Measurements from ENCODE around the gene PSMD8.

Gene PSMD8

DNA sequence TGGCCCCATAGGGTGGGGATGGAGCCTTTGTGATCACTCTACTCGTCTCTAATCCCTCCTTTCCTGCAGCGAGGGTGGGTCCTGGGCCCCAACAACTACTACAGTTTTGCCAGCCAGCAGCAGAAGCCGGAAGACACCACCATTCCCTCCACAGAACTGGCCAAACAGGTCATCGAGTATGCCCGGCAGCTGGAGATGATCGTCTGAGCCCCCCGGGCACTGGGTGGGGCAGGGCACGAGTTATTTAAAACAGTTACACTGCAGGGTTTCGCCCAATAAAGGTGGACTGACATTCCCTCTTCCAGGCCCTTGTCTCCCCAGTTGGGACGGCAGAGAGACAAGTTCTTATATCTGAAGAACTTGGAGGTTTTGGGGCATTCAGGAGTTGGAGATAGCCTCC, 8.8 kb downstream of the PSMD8 start:
- H3K4me3 ChIP-seq (ENCODE audit: low read length) = no peak overlapping the region
- peaks cover 53% of the 10 kb centered on the region for H3K36me3 ChIP-seq (ENCODE audit: insufficient read depth, low read depth, low read length)
- H3K27ac ChIP-seq (ENCODE audit: low read length) = no peak overlapping the region
- H3K9ac ChIP-seq (ENCODE audit: low read depth, low read length) = no peak overlapping the region
- H3K4me1 ChIP-seq (ENCODE audit: insufficient read depth, low read length) = no peaks in the 10 kb centered on the region
- H3K27me3 ChIP-seq (ENCODE audit: insufficient read depth, low read length) = peaks cover 7% of the 10 kb centered on the region; the same call in 1 of the 2 replicates
- H3K9me3 ChIP-seq (ENCODE audit: insufficient read depth, low read depth, low read length) = no peaks in the 10 kb centered on the region

- H3K9me3 ChIP-seq (ENCODE audit: insufficient read depth, low read depth, low read length) = no peaks in the 10 kb centered on the region
- no peak overlapping the region for H3K9ac ChIP-seq (ENCODE audit: low read depth, low read length)
- H3K4me1 ChIP-seq (ENCODE audit: insufficient read depth, low read length) = no peaks in the 10 kb centered on the region
- no peak overlapping the region for H3K4me3 ChIP-seq (ENCODE audit: low read length)
- peaks cover 52% of the 10 kb centered on the region for H3K36me3 ChIP-seq (ENCODE audit: insufficient read depth, low read depth, low read length)
- peaks cover 7% of the 10 kb centered on the region; the same call in 1 of the 2 replicates for H3K27me3 ChIP-seq (ENCODE audit: insufficient read depth, low read length)
- H3K27ac ChIP-seq (ENCODE audit: low read length) = no peak overlapping the region
Measured at GRCh38 chr19:38383743-38384142, 9.4 kb downstream of the PSMD8 start.

DNA sequence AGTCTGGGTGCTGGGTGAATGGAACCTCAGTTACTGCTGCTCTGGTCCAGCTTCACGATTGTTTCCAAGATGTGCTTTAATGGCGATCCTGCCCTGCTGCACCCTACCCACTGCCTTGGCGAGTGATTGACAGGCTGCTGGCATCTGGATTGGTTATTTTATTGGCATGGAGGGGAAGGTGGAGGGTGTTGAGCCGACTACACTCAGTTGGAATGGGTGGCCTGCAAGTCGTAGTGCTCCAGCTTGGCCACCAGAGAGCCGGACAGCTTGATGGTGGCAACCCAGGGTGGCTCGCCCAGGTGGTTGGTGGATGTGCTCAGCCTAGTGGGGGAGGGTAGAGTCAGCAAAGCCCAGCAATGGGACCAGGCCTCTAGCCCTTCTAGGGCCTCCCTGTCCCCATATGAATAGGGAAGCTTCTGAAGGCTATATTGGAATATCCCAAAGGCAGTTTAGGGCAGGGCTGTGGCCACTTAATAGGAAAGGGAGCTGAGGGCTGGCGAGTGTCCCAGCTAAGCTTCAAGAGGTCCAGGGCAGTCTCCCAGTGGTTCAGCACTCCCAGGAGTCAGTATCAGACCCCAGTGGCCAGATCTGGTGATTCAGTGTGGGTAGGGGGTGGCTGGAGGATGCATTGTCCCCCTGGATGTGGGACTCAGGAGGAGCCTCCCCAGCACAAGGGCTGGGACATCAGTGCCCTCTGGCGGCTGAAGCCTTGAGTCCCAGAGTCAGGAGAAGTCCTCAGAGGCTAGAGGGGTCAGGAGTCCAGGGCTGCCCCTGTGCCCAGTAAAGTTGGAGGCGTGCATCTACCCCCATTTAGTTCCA, 10.0 kb downstream of the PSMD8 start:
- Histone ChIP-seq H3K9ac (ENCODE audit: low read depth, low read length) (no peak overlapping the region), H3K27me3 (ENCODE audit: insufficient read depth, low read length) (peaks cover 7% of the 10 kb centered on the region; the same call in 1 of the 2 replicates), H3K9me3 (ENCODE audit: insufficient read depth, low read depth, low read length) (no peaks in the 10 kb centered on the region), H3K4me1 (ENCODE audit: insufficient read depth, low read length) (no peaks in the 10 kb centered on the region), H3K4me3 (ENCODE audit: low read length) (no peak overlapping the region), H3K27ac (ENCODE audit: low read length) (no peak overlapping the region), H3K36me3 (ENCODE audit: insufficient read depth, low read depth, low read length) (peaks cover 45% of the 10 kb centered on the region)

DNA sequence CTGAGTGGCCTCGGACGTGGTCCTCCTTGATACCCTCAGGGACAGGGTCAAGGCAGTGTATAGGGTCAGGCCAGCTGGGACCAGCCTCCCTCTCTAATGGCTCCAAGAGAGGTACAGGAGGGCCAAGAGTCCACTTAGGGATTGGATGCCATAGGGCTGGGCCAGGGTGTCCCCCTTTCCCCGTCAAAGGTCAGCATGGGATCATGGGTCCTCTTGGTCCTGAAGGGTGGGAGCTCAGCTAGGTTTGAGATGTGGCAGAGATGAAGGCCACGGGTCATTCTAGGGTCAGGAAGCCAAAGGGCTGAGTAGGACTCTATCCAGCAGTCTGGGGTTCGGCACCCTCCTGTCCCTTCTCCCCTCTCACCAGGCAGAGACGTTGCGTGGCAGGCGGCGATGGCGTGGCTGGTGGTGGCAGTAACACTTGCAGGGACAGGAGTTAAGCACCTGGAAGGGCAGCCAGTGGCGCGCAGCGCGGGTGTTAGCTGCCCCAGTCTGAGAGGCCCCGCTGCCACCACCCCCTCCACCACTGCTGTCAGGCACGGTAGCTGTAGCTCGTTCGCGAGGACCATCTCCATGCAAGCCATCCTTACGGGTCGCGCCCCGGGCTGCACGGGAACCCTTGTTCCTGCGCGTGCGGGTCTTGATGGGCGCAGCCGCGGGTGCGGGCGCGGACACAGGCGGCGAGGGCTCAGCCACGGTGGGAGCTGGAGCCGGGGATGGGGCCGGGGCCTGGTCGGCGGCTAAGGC, 10.9 kb downstream of the PSMD8 start:
- Histone ChIP-seq H3K27me3 (ENCODE audit: insufficient read depth, low read length) (peaks cover 7% of the 10 kb centered on the region; the same call in 1 of the 2 replicates), H3K27ac (ENCODE audit: low read length) (no peak overlapping the region), H3K9ac (ENCODE audit: low read depth, low read length) (no peak overlapping the region), H3K9me3 (ENCODE audit: insufficient read depth, low read depth, low read length) (no peaks in the 10 kb centered on the region), H3K36me3 (ENCODE audit: insufficient read depth, low read depth, low read length) (peaks cover 39% of the 10 kb centered on the region), H3K4me3 (ENCODE audit: low read length) (no peak overlapping the region), H3K4me1 (ENCODE audit: insufficient read depth, low read length) (peaks cover 4% of the 10 kb centered on the region; the same call in 1 of the 2 replicates)

GRCh38 chr19:38385804-38386257, 11.5 kb downstream of the PSMD8 start:
- Histone ChIP-seq H3K27ac (ENCODE audit: low read length) (no peak overlapping the region), H3K27me3 (ENCODE audit: insufficient read depth, low read length) (peaks cover 7% of the 10 kb centered on the region; the same call in 1 of the 2 replicates), H3K36me3 (ENCODE audit: insufficient read depth, low read depth, low read length) (peaks cover 33% of the 10 kb centered on the region), H3K9me3 (ENCODE audit: insufficient read depth, low read depth, low read length) (no peaks in the 10 kb centered on the region), H3K4me1 (ENCODE audit: insufficient read depth, low read length) (peaks cover 6% of the 10 kb centered on the region; the same call in 1 of the 2 replicates), H3K9ac (ENCODE audit: low read depth, low read length) (no peak overlapping the region), H3K4me3 (ENCODE audit: low read length) (no peak overlapping the region)

- peak overlapping the region; percentile 99; the same call in 1 of the 2 replicates for H3K4me3 ChIP-seq (ENCODE audit: low read length)
- peaks cover 7% of the 10 kb centered on the region; the same call in 1 of the 2 replicates for H3K27me3 ChIP-seq (ENCODE audit: insufficient read depth, low read length)
- H3K9me3 ChIP-seq (ENCODE audit: insufficient read depth, low read depth, low read length) = no peaks in the 10 kb centered on the region
- peaks cover 7% of the 10 kb centered on the region; the same call in 1 of the 2 replicates for H3K4me1 ChIP-seq (ENCODE audit: insufficient read depth, low read length)
- H3K9ac ChIP-seq (ENCODE audit: low read depth, low read length) = no peak overlapping the region
- no peak overlapping the region for H3K27ac ChIP-seq (ENCODE audit: low read length)
- peaks cover 27% of the 10 kb centered on the region for H3K36me3 ChIP-seq (ENCODE audit: insufficient read depth, low read depth, low read length)
Measured at GRCh38 chr19:38386300-38386970, 12.1 kb downstream of the PSMD8 start.

DNA sequence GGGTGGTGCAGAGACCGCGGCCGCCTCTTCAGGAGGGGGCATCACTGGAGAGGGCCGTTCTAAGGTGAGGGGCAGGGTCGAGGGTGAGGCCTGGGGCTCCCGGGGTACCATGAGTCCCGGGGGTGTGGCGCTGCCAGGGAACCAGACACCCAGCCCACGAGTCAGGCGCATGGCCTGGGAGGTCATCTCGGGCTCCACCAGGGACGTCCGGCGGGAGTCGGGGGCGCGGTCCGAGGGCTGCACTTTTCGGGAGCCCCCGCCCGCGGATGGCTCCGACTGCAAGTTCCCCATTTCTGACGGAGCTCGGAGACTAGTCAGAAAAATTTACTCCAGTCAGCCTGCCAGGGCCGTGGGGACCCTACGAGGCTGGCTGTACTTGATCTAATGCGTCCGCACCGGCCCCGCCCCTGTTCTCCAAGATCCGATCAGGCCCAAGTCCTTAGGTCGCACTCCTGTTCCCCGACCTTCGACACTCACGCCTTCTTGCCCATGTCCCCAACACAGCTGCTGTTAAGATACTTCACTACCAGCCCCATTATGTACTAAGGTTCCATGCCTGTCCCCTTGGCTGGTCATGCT, 12.7 kb downstream of the PSMD8 start:
- no peaks in the 10 kb centered on the region for H3K9me3 ChIP-seq (ENCODE audit: insufficient read depth, low read depth, low read length)
- H3K36me3 ChIP-seq (ENCODE audit: insufficient read depth, low read depth, low read length) = peaks cover 27% of the 10 kb centered on the region; the same call in 1 of the 2 replicates
- H3K27me3 ChIP-seq (ENCODE audit: insufficient read depth, low read length) = peaks cover 7% of the 10 kb centered on the region; the same call in 1 of the 2 replicates
- H3K27ac ChIP-seq (ENCODE audit: low read length) = no peak overlapping the region
- no peak overlapping the region; the same call in 1 of the 2 replicates for H3K9ac ChIP-seq (ENCODE audit: low read depth, low read length)
- peaks cover 12% of the 10 kb centered on the region; the same call in 1 of the 2 replicates for H3K4me1 ChIP-seq (ENCODE audit: insufficient read depth, low read length)
- H3K4me3 ChIP-seq (ENCODE audit: low read length) = peak overlapping the region; percentile 99; the same call in 1 of the 2 replicates

DNA sequence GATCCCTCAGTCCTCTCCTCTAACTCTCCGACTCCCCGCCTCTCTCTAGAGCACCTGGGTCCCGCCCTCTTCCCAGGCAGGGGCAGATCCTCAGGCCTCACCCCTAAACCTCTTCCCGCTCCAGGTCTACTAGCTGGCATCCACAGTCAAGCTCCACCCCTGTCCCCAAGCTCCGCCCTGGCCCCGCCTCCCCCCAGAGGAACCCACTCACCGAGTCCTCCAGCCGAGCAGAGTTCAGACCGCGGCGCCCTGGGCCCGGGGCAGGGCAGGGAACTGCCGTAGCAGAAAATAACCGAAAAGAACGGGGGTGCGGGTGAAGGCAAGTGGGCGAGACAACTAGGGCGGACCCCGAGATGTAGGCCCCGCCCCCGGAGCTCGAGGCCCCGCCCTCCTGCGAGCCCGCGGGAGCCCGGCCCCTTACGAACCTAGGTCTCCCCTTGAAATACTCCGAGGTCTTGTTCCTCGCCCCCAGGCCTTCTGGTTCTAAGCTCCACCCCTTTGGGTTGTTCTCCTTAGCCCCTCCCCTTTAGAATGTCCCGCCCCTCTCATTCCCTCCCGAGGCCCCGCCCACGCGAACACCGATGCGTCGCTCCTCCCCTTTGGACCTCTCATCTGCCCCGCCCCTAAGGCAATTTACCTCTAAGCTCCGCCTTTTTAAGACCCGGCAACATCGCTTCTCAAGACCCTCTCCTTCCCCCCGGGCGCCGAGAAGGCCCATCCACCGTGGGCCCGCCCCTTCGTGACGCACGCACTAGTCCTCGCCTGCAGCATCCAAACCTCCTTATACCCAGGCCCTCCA, 13.4 kb downstream of the PSMD8 start, which contains the start of gene GGN:
Gene GGN (minus strand): TSS at position 485 of the 799 bp plus-strand sequence. CDS start 773 bp downstream, outside the sequence.
- no peaks in the 10 kb centered on the region for H3K9me3 ChIP-seq (ENCODE audit: insufficient read depth, low read depth, low read length)
- peaks cover 7% of the 10 kb centered on the region; the same call in 1 of the 2 replicates for H3K27me3 ChIP-seq (ENCODE audit: insufficient read depth, low read length)
- H3K27ac ChIP-seq (ENCODE audit: low read length) = peak within 1 kb of the TSS; percentile 98
- peak within 1 kb of the TSS; percentile 99 for H3K4me3 ChIP-seq (ENCODE audit: low read length)
- H3K9ac ChIP-seq (ENCODE audit: low read depth, low read length) = peak within 1 kb of the TSS; percentile 93; the same call in 1 of the 2 replicates
- peaks cover 14% of the 10 kb centered on the region for H3K4me1 ChIP-seq (ENCODE audit: insufficient read depth, low read length)
- H3K36me3 ChIP-seq (ENCODE audit: insufficient read depth, low read depth, low read length) = peaks cover 26% of the 10 kb centered on the region

DNA sequence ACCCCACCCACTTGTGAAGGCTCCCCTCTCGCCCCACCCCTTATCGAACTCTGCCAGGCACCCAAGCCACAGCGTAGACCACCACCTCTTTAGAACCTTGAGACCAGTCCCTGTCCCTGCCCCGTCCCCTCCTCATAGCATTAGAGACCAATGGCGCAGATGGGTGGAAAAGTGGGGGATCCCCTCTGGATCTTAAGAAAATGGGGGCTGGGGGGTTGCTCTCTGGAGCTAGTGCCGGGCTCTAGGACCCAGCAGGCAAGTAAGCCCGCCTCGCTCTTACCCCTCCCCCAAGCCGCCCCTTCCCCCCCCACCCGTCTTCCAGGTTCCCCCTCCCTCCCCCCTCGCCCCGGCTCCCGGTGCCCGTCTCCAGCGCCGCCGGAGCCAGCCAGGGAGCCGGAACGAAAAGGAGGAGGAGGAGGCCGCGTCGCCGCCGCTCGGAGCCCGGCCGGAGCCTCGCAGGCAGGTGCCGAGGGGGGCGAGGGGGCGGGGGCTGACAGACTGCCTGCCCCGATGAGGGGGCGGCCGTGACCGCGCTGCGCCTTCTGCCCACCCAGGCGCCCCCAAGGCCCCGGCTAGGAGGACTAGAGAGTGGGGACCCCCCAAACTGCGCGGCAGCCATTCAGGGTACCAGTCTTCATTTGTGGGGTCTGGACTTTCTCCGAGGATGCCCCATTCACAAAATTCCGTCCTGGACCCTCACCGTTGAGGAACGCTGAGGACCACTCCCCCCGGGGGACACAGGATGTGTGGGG, 14.2 kb downstream of the PSMD8 start, which contains the start of gene SPRED3:
Gene SPRED3 (plus strand): TSS at position 349 of the 752 bp plus-strand sequence. CDS start 1,606 bp downstream, outside the sequence.
- peak within 1 kb of the TSS; percentile 93; the same call in 1 of the 2 replicates for H3K9ac ChIP-seq (ENCODE audit: low read depth, low read length)
- H3K27ac ChIP-seq (ENCODE audit: low read length) = peak within 1 kb of the TSS; percentile 98
- peak within 1 kb of the TSS; percentile 99 for H3K4me3 ChIP-seq (ENCODE audit: low read length)
- no peaks in the 10 kb centered on the region for H3K9me3 ChIP-seq (ENCODE audit: insufficient read depth, low read depth, low read length)
- peaks cover 7% of the 10 kb centered on the region; the same call in 1 of the 2 replicates for H3K27me3 ChIP-seq (ENCODE audit: insufficient read depth, low read length)
- peaks cover 23% of the 10 kb centered on the region for H3K36me3 ChIP-seq (ENCODE audit: insufficient read depth, low read depth, low read length)
- H3K4me1 ChIP-seq (ENCODE audit: insufficient read depth, low read length) = peaks cover 14% of the 10 kb centered on the region

Measured in iPS-20b (cell line).